Stimulated activated CD8-positive, alpha-beta memory T cell treated with anti-CD3 and anti-CD28 coated beads, Interleukin-7, amount 100 ng/mL, for 48 hours (primary cell): ENCODE results near the gene ANKRD2.

Experiments
- DNase-seq, 2 donors: peaks; one replicate each; pipeline ENCODE4 v3.0.0-alpha.2; 2020; ENCODE audit warnings: low read depth in 1 of 2; ENCODE audit errors: extremely low read depth in 1 of 2

The ANKRD2 gene

DNA sequence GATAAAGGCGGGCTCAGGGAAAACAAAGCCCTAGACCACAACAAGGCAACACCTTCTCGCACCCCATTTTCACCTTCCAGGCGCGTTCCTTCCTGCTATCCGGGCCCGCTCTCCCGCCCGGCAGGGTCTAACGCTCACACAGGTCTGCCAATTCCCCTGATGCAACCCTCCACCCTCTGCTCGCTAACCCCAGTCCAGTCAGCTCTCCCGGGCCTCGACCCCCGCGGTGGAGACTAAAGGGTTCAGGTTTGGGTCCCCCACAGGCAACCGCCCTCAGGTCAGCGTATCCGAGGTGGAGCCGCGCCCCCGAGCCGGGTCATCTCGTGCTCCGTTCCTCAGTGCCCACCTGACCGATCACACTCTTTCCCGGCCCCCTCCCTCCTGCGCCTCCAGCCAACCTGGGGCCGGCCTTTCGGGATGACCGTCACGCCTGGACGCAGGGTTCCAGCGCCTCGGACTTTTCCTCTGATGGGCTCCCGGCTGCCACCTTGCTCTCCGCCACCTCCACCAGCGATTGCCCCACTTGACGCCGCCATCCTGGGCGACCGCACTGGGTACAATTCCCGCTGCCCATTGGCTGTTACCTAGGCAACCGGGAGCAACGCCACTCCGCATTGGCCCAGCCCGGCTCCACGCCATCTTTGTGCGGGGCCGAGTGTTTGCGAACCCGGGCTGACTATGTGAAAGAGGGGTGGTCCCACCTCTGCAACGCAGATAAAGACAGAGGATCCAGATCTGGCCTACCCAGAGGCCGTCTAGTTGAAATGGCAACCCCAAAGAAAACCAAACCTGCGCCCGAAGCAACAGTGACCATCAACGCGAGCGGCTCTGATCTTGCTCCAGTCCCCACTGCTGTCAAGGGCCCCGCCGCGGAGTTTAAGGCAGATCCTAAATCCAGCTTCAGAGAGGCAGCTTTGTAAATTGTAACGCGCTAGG is 60.6 kb downstream of the ANKRD2 start, which contains the start of gene MORN4:
Gene MORN4, minus strand, starts transcription at position 552 of the 936 bp plus-strand sequence. CDS start 13,847 bp downstream, outside the sequence.
- DNase-seq: peak; percentile 73 to 87
